CD4-positive, alpha-beta T cell treated with Interleukin-6 at 100 ng/mL for 8 hours (primary cell): ENCODE results near the gene WAC.

Experiments used
- DNase-seq: peaks from one replicate; pipeline ENCODE4 v3.0.0-alpha.2; 2020; ENCODE audit warnings: mixed read lengths, low spot score

WAC gene

DNA sequence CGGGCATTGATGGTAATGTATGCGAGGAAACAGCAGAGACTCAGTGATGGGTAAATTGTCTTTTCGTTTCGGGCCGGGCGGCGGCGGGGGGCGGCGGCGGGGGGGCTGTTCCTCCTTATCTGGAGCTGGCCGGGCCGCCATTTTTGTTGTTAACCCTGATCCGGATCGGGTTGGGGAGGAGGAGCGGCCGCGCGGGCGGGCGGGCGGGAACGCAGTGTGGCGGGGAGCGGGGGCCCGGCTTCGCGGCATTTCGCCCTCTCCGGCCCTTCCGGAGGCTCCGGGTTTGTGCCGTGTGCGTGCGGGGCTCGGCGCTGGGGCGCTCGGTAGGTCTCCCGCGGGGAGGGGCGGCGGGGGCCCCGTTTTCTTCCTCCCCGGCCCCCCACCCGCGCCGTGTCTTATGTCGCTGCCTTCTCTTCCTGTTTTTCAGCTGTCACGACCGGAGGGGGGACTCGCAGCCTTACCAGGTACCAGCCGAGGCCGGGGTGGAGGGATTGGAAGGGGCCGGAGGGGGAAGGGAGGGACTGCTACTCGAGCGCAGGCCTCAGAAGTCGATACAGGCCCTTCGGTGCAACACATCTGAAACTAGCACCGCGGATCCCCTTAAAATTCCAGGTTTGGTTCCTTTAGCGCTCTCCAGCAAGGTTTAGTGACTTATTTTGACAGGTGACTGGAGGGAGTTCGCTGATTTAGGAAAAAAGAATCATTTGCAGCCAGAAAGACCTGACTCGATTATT, 820 bp downstream of the WAC start:
- DNase-seq, result peak; percentile 50

DNA sequence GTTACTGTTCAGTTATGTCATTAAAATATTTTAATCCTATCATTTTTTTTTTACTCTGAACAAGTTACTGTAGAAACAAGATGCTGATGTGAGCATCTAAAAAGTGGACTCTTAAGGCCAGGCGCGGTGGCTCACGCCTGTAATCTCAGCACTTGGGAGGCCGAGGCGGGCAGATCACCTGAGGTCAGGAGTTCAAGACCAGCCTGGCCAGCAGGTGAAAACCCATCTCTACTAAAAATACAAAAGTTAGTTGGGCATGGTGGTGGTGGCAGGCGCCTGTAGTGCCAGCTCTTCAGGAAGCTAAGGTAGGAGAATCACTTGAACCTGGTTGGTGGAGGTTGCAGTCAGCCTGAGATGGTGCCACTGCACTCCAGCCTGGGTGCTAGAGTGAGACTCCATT, 2.9 kb downstream of the WAC start:
- no peak for DNase-seq

DNA sequence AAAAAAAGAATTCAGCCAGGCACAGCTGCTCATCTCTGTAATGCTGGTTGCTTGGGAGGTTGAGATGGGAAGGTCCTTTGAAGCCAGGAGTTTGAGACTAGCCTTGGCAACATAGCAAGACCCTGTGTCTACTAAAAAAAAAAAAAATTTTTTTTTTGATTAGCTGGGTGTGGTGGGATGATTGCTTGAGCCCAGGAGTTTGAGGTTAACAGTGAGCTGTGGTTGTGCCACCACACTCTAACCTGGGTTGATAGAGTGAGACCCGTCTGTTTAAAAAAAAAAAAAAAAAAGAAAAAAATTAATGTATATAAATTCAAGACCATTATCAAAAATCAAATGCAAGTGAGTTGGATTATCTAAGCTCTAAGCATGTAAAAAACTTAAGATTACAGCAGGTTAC, 5.7 kb downstream of the WAC start:
- no peak for DNase-seq

DNA sequence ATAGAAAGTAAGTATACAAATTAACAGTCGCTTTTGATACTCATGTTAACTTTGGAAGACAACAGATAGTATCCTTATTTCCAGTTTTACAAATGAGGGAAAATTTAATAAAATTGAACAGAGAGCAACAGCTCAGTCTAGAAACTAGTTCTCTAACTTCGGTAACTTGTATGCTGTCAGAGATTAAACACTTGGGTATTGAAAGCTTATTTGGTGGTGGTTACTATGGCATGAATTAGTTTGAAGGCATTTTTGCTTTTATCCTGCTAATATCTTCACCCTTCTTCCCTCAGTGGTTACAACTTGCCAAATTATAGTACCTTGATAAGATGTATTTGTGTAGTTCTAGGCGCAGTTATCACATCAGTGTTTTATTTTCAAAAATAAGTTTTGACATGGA, 7.2 kb downstream of the WAC start:
- DNase-seq, result no peak

DNA sequence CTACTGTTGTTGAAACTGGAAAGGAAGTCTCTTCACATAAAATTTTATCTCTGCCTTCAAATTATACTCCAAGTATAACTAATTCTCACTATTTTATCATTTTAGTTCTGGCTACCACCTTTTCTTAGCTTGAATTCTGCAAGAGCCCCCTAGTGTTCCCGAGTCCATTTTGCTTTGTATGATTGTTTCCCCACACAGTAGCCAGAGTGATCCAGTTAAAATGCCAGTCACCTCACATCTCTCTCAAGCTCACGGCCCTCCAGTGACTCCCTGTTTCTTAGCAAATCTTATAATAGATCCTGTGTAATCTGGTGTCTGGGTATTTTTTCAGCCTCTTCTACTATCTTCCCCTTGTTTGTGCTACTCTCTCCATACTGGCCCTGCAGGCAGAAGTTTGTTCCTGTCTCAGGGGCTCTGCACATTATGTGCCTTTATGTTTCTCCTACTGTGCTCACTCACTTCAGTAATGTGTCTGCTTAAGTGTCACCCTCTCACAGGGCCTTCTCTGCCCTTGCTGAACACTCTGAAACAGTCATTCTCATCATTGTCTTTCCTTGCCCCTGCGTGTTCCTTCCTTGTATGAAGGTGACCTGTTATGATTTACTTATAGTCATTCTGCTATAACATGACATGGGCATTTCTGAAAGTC, 8.9 kb downstream of the WAC start:
- DNase-seq, result no peak

DNA sequence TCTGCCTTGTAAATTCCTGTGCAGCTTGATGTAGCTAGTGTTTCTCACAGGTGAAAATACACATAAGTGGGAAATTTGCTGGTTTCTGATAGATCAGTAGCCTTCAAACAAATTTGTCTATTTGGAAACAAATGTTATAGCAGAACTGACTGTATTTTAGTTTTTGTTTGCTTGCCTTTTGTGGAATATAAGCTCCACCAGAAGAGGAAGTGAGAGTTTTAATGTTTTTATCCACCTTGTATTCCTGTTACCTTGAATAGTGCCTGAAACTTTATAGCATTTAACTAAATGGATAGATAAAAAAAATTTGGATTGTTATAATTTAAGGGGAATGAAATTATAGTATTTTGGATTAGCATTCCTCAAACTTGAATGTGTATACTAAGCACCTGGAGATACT, 9.8 kb downstream of the WAC start:
- DNase-seq, result no peak

DNA sequence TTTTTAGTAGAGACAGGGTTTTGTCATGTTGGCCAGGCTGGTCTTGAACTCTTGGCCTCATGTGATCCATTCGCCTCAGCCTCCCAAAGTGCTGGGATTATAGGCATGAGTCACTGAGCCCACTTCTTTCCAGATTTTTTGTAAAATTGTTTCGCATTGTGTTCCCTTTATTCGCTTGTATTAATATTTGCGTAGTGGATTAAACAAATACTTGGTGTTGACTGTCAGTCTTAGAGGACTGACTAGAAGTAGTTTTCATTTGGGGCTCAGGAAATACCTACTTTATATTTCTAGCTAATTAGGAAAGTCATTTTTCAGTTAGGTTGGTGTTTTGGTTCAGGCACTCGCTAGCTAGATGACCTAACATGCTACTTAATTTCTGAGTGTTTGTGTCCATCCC, 11.1 kb downstream of the WAC start:
- no peak for DNase-seq

DNA sequence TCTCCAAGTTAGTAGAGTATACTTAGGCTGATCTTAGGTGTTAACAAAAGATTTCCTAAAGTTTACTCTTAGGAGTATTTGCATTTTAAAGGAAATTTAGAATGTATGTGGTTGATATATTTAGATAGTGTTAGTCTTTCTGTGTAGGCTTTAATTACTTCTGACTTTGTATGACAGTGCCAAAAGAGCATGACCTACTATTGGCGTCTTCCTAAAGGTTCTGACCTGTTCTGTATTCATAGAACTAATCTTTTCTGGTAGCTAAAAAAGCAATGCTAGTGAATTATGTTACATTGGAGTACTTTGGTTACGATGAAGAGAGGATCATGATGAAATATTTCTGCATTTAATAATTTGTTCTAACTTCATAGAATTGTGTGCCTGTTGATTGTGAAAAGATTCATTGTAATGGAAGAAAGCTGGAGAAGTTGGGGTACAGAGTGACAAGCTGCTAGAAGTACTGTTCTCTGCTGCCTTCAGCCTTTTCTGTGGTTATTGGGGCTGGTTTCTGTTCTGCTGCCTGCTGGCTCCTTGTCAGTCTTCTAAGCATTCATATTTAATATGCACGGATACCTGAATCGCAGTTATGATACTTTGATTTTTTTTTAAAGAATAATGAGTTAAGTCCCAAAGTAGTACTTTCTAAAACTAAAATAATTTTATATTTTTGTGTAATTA, 13.2 kb downstream of the WAC start:
- peak; percentile 3 for DNase-seq

DNA sequence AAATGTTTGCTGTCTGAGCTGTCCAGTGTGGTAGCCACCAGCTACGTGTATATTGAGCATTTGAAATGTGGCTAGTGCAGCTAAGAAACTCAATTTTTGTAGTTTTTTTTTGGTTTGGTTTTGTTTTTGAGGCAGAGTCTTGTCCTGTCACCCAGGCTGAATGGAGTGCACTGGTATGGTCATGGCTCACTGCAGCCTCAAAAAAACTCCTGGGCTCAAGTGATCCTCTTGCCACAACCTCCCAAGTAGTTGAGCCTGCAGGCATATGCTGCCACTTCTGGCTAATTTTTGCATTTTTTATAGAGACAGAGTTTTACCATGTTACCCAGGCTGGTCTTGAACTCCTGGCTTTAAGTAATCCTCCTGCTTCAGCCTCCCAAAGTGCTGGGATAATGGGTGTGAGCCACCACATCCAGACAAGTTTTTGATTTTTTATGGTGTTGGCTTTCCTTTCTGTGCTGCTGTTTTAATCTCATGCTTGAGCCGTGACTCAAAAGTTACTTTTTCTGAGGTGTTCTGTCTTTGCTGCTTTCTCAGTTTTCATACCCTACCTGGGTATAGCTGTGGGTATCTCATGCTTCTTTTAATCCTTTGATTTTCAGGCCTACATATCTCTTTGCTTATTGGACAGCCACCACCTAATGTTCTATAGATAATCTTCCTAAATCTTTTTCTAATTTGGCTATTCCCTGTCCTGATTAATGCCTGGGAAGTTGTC, 16.0 kb downstream of the WAC start:
- DNase-seq, result no peak

DNA sequence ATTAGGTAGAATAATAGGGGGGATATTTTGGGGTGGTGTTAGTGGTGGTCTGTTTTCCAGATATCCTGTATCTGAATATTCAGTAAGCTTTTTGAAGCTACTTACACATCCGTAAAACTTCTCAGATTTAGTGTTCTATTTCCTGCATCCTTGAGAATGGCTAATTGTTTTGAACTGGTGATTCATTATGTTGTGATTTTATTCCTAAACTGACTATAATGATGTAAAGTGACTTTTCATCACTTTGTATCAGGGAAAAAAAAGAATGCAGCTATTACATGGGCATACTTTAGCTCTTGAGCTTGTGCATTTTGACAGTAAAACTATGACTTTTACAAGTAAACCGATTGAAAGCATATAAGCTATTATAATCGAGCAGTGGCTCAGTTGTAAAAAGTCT, 18.2 kb downstream of the WAC start:
- DNase-seq, result no peak

DNA sequence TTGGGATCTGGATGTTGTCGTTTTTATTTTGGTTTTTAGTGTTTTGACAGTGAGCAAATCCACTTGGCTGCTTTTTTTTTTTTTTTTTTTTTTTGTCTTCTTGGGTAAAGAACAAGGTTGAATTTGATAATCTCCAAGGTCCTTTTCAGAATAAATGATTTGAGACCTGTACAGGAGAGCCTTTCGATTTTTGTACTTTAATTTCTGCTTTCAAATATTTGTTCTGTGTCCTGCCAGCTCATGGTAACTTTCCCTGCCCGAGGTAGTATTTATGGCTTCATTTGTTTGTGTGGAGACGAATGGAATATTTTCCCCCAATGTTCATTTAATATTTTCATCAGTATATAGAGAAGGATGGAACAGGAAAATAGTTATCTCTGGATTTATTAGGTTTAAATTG, 19.9 kb downstream of the WAC start:
- no peak for DNase-seq

DNA sequence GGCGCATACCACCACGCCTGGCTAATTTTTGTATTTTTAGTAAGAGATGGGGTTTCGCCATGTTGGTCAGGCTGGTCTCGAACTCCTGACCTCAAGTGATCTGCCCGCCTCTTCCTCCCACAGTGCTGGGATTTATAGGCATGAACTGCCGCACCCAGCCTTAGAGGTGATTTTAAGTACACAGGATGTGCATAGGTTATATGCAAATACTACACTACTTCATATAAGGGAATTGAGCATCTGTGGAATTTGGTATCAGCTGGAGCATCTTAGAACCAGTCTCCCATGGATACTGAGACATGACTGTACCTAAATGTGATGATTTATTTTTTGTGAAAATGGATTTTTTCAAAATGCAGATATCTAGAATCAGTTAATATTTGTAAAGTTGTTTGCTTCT, 21.1 kb downstream of the WAC start:
- no peak for DNase-seq

DNA sequence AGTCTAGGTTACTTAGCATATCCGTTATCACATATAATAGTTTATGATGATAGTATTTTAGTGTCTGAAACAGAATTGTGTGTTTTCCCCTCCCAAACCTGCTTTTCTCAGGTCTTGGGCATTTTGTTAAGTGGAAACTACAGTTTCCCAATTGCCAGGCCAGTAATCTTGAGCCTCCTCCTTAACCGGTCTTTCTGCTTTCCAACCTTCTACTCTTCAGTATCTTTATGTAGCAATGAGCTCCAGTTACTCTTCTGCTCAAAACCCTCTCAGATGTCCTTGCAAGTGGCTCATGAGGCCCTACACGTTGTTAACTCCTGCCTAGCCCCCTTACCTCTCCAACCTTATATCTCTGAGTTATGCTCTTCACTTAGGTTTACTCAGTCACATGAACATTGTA, 22.0 kb downstream of the WAC start:
- DNase-seq, result no peak

DNA sequence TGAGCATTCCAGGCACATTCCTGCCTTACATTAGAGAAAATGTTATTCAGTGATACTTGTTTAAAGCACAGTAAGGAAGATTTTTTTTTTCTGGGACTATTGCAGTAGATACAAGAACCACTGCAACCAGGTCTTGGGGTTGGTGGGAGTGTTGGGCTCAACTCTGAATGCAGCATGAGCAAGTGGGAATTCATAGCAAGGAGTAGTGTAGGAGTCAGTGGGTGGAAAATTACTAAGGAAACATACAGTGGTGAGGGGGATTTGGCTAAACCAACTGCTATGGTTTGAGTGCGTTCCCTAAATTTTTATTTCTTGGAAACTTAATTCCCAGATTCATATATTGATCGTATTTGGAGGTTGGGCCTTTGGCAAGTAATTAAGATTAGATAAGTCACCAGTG, 22.4 kb downstream of the WAC start:
- no peak for DNase-seq

DNA sequence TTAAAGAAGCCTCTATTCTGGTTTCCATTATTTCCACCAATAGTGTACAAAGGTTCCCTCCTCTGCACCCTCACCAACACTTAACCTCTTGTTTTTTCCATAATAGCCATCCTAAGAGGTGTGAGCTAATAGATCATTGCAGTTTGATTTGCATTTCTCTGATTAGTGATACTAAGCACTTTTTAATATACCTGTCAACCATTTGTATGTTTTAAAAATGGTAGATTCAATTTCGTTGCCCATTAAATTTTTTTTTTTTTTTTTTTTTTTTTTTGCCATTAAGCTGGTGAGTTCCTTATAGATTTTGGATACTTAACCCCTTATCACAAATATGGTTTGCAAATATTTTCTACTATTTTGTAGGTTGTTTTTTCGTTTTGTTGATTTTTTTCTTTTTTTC, 23.2 kb downstream of the WAC start:
- no peak for DNase-seq

DNA sequence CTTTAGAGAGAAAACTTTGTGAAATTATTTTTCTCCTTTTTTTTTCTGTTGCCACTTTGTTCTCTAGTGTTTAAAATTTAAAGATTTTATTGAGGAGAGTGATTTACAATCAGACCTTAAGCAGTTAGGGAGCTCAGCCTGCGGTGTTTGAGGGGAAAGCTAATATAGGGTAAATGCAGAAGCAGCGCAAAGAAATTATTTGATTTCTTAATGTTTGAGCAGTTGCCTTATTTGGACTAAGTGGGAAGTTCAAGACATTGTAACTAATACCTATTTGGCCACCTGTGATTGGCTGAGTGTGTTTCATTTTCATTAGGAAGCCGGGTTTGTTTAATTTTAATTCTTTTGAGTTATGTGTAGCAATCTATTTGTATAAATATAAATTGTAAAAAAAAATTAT, 25.3 kb downstream of the WAC start:
- DNase-seq, result no peak

DNA sequence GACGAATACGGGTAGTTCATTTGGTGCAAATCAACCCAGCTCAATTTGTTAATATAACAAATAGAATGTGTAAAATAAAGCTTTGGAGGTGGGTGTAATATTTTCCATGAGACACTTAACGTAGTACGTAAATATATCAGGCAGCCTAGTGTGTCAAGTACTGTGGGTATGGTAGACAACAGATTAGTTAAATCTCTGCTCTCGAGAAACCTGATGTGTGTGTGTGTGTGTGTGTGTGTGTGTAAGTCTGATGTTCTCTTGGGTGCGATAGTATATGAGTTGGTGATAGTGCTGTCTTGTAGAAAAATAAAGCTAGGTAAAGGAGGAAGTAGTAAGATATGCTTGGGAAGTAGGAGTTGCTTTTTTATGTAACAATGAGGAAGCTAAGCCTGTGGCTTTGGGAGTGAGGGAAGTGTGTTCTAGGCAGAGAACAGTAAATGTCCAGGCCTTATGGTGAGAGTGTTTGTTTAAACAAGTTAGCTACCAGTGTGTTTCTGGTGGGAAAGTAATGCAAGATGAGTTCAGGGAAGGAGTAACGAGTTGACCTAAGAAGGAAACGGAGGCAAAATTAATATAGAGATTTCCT, 26.1 kb downstream of the WAC start:
- DNase-seq, result no peak

DNA sequence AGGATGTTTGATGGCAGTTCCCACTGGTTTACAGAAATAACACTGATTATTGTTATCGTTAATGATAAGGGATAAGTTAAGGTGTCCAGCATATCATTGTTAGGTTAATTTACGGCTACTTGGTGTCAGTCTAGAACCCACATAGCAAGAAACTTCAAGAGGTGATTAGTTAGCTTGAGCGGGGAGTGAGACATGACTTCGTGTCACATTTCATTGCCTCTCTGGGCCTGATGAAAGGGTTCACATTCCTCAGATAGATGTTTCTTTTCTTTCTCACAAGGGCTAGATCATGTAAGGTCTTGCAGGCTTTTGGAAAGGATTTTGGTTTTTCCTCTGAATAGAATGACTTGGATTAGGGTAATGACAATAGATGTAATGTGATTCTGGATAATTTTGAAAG, 26.7 kb downstream of the WAC start:
- DNase-seq, result no peak

DNA sequence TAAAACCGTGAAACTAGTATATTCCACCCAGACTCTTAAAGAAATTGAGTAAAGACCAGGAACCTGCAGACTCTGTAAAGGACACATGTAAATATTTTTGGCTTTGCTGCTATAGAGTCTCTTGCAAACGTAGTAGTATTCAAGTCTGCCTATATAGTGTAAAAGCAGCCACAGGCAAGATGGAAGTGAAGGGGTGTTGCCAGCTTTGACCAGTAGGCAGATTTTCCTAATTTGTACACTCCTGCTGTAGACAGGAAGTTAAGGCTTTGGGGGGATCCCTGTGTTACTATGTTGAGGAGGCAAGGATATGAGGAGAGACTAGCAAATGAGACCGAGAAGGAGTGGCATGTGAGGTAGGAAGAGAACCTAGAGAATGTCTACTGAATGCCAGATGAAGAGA, 27.7 kb downstream of the WAC start:
- no peak for DNase-seq

DNA sequence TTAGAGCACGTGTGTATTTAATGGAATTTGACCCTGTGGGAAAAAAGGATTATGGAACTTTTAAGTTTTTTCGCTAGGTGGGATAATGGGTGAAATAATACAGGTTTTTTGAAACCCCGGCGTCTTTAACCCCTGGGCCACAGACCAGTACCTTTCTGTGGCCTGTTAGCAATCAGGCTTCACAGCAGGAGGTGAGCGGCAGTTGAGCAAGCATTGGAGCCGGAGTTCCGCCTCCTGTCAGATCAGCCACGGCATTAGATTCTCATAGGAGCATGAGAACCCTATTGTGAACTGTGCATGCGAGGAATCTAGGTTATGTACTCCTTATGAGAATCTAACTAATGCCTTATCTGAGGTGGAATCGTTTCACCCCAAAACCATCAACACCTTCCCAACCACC, 28.6 kb downstream of the WAC start:
- no peak for DNase-seq

DNA sequence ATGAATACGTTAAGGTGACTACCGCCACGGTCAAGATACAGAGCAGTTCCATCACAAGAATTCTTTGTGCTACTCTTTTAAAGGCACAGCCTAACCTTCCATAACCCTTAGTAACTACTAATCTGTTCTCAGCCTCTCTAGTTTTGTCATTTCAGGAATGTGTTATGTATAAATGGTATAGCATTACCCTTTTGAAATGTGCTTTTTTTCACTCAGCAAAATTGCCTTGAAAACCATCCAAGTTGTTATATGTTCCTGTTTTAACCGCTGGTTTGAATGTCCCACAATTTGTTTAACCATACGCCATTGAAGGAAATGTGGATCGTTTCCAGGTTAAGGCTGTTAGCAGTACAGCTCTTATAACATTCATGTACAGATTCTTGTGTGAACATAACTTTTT, 32.0 kb downstream of the WAC start:
- DNase-seq, result no peak

DNA sequence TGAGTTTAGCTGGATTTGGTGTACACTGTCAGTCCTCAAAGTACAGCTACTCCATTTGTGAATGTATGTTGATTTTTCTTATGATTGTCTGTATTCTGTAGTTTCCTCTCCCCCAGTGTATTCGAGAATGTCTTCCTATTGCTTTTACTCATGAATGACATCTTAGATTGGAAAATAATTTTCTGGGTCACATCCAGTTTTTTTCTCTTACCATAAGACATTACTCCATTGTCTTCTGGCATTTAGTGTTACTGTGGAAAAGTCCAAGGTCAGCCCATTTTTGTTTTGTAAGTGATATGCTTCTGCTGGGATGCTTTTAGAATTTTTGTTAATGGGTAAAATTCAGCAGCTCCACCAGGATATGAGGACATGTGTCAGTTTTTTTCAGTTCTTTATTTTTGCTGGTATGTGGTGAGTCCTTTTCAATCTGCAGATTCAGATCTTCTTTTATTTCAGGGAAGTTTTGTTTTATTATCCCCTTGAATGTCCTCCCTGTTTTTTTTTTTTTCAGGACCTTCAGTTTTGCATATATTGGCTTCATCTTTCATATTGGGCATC, 33.6 kb downstream of the WAC start:
- DNase-seq, result no peak
